Left renal pelvis (tissue), 4 donors: ENCODE results near the gene ASF1B. TPM values are rescaled to one million over a fixed set of nuclear protein-coding genes. Genes with fewer than 3 reads are reported as not detected.
"Not testable (repeated sequence)": the region's sequence is repeated elsewhere in the genome, so short reads cannot be mapped to it uniquely, and the experiment has no call there.

Experiments
- DNase-seq, 4 donors: peaks; one replicate each; pipeline ENCODE4 v3.0.0-alpha.2; 2013; ENCODE audit warnings: low read depth in 4 of 4, low spot score in 3 of 4
- polyA plus RNA-seq, 4 donors: library from polyadenylated mRNA; unstranded; fragments of 120-200 nt; gene quantifications; one replicate each; pipeline ENCODE4 v1.2.1, GENCODE V29; 2013; ENCODE audit not compliant: insufficient read length in 4 of 4

The ASF1B gene
- 10 to 100 TPM; 15.1 to 19.8 (median 19.4) TPM for polyA plus RNA-seq

- DNase-seq = peak; percentile 98 to 99 (median 98)
These were observed at the start of gene ASF1B for GRCh38 chr19:14136509-14137281. TSS of gene ASF1B (minus strand) at chr19:14136589. CDS start at chr19:14136456, 133 bp downstream.

GRCh38 chr19:14185691-14186090 lies 49.3 kb upstream of the ASF1B start:
- not testable (repeated sequence) for DNase-seq

DNA sequence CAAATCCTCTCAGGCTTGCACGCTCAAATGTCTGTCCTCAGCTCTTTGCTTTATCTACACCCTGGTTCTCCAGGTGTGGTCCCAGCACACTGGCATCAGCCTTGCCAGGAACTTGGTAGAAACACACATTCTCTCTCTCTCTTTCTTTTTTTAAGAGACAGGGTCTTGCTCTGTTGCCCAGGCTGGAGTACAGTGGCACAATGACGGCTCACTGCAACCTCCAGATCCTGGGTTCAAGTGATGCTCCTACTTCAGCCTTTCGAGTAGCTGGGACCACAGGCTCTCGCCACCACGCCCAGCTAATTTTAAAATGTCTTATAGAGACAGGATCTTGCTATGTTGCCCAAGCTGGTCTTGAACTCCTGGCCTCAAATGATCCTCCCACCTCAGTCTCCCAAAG lies 48.8 kb upstream of the ASF1B start:
- DNase-seq = no peak

- no peak for DNase-seq
These were observed 47.5 kb upstream of the ASF1B start for GRCh38 chr19:14183741-14184350.

- no peak for DNase-seq
These were observed 46.1 kb upstream of the ASF1B start for GRCh38 chr19:14182476-14182875.

DNA sequence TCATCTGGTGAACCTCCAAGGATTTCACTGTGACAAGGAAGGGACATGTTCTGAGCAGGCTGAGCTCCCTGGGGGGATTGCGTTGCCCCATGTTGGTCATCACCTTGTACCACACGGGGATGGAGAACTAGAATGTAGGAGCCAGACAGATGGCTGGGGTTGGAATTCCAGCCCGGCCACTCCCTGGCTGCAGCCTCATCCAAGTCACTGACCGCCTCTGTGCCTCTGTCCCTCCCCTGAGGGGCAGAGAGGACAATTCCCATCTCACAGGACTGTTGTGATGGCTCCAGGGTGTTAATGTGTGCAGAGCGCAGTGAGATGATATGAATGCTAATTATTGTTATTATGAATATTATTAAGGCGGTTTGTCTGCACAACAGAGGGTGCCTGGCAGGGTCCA lies 45.5 kb upstream of the ASF1B start:
- DNase-seq = no peak

DNA sequence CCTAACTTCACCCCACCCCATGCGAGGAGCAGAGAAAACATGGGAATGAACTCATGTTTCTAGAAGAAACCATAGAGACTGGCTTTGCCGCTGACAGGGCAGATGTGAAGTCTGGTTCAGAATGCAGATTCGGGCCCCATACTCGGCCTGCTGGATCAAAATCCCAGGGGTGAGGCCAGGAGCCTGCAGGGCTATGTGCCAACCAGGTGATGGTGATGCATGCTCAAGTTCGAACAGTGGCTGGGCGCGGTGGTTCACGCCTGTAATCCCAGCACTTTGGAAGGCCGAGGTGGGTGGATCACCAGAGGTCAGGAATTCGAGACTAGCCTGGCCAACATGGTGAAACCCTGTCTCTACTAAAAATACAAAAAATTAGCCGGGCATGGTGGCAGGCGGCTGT lies 44.8 kb upstream of the ASF1B start:
- DNase-seq = not testable (repeated sequence)

GRCh38 chr19:14177496-14178074 lies 41.2 kb upstream of the ASF1B start:
- no peak for DNase-seq

DNA sequence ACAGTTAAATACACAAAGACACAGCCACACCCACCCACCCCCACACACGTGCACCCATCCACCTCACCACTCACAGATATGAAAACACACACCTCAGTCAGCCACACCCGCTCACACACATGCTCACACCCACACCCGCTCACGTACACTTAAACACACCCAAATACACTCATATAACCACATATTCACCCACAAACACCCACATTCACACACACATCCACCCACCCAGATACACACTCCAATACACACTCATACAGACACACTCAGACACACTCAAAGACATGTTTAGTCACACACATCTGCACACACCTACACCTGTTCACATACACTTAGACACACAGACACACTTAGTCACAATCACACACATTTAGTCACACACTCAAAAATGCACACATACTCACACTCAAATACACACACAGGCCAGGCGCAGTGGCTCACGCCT lies 39.0 kb upstream of the ASF1B start:
- no peak for DNase-seq

- DNase-seq = no peak
These were observed 38.5 kb upstream of the ASF1B start for GRCh38 chr19:14174883-14175282.

DNA sequence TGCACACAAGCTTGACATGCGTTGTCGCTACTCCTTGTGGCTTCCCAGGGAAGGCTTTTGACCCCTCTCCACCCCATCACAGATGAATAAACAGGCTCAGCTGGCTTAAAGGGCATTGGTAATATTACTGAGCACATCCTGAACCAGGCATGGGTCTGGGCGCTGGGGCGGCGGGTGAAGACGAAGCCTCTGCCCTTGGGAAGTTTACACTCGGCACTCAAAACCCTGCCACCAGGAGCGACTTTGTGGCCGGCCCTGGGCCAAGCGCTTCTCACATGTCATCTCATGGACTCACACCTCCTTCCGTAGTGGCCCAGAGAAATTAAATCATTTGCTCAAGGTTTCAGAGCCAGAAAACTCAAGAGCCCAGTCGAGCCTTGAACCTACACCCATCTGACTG lies 32.6 kb upstream of the ASF1B start:
- DNase-seq = no peak

DNA sequence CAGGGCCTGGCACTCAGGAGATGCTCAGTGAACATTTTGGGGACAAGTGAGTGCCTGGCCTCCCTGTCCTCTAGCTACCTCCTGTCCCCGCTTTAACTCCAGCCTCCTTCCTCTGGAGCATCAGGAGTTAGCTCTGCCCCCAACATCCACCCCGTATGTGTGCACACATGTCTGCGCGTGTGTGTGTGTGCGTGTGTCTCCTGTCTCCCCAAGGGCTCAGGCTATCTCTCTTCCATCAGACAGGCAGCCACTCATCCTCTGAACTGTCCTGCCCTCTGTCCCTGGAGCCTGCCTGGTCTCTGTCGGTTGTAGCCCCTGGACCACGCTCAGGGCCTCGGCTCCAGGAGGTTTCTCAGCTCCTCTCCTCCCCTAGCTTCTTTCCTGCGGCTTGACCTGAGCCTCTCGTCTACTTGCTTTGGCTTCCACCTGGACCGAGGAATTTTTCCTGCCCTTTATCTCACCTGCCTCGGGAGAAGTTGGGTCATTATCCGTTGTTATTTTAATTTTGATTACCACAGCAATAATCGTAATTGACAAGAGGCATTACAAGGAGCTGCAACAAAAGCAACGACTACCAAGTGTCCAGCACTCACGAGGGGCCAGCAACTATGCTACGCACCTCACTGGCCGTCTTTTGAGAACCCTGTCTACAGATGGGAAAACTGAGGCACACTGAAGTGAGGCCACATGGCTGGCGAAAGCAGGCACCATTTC lies 32.0 kb upstream of the ASF1B start:
- no peak for DNase-seq

GRCh38 chr19:14167576-14168138 lies 31.3 kb upstream of the ASF1B start:
- DNase-seq = no peak

DNA sequence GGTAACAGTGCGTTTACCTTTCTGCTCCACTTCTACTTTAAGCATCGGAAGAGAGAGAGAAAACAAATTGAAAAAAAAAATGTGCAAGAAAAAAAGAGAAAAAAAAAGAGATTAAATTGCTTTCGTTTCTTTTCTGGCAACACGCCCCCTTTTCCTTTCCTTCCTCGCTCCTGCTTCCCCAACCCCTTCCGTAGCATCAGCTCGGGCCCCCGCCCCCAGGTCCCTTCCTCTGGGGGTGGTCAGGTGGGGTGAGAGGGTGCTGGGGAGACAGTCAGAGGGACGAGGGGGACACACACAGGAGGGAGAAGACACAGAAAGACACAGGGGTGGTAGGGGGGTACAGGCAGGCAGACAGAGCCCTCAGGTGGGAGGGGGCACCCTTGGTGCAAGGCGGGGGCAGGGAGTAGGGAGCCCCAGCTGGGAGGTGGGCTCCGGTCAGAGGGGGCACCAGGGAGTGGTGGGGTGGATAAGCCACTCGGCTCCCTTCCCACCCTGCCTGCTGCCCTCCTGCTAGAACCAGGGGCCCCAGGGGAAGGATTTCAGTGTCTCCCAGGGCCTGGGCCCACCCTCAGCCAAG lies 30.7 kb upstream of the ASF1B start:
- no peak for DNase-seq

DNA sequence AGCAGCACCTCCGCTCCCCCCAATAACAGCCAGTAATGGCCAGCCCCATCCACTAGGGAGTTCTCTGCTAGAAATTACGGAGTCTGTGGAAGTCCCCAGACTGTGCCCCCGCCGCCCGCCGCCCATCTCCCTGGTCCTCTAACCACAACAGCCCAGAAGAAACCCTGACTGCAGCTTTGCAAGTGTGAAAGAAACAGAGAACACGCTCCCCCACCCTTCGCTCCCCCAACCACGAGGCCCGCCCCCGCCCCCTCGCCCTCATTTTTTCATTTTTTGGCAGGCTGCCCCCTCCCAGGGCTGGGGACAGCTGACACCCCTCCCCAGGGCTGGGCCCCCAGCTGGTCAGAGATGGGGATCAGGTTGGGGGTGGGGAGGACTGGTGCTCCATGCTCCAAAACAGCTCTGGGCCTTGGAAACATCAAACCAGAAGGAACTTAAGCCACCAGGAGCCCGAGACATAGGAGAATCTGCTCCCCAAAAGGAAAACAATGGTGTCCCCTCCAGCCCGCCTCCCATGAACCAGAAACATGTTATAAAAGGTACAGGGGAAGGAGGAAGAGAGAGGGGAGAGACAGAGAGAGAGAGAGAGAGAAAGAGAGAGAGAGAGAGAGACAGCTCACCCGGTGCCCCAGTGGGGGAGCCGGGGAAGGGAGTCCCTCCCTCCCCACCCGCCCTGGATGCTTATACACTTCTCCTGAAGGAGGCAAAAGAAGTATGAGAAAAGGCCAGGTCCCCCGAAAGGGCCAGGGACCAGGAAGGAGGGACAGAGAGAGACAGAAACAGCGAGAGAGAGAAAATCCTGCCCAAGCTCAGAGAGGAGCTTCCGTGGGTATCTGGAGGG lies 29.8 kb upstream of the ASF1B start:
- DNase-seq = no peak

DNA sequence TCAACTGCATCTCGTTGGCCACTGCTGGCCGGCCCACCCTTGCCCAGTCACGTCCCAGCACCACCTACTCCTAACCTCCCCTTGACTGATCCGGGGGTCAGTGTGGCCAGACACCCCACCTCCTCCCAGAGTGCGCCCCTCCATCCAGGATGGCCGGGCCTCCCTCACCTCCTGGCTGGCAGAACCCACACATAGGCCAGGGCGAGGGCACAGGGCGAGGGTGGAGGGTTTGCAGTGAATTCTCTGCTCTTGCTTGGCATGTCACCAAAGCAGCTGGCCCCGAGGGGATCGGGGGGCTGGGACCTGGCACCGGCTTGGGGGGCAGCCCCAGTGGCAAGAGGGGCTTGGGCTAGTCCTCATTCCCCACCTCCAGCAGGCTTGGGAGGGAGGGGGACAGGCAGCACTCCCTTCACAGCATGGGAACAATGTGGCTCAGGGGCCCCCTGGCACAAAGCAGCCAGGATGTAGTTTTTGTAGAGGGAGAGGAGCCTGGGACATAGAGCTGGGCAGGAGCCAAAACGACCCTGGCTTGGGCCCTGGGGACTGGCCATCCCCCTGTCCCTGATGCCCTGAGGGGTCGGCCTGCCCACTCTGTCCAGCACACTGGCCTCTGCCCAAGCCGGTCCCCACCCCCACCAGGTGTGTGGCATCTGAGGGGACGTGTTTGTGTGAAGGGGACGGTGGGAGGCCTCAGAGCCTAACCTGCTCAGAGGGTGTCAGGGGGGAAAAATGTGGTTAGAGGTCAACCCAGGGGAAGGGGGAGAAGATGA lies 28.5 kb upstream of the ASF1B start:
- no peak for DNase-seq

DNA sequence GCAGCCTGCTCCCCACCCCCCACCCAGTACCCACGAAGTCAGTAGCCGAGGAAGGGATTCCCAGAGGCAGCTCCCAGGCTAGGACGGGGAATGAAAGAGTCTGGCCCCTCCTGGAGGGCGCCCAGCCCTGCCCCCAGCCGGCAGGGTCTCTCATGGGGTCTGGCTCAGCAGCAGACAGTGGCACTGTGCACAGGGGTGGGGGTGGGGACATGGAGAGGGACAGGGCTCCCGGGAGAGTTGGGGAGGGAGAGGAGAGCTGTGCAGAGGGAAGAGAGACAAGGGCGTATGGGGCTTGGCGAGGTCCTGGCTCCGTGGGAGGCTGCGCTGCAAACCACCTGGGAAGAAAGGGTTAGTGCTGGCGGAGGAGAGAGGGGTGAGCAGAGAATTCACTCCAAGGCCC lies 27.7 kb upstream of the ASF1B start:
- no peak for DNase-seq

- no peak for DNase-seq
These were observed 26.5 kb upstream of the ASF1B start for GRCh38 chr19:14162871-14163297.

DNA sequence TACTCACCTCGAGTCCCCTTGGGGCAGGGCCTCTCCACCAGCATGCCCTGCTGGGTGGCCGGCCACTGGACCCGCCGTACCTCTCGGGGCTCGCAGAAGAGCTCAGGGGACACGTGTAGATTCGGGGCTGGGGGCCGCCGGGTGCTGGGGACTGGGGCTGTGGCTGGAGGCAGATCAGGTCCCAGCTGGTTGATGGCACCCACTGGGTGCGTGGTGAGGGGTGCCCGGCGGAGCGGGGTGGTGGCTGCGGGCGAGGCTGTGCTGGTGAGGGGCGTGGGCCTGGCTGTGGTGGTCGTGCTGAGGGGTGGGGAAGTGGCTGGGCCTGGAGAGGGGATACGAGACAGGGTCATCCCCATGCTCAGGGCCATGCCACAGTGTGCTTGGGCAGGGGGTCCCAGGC lies 24.9 kb upstream of the ASF1B start:
- DNase-seq = no peak
